Neural crest cell (in vitro differentiated cells): Measurements from ENCODE around the gene USP38. TPM values are rescaled to one million over a fixed set of nuclear protein-coding genes. Genes with fewer than 3 reads are reported as not detected.
"Not testable (repeated sequence)": the region's sequence is repeated elsewhere in the genome, so short reads cannot be mapped to it uniquely, and the experiment has no call there.

Experiments used
- DNase-seq: peaks from one replicate; pipeline ENCODE4 v3.0.0; 2021; ENCODE audit warnings: low read depth, mixed read lengths, low spot score
- H3K27ac Mint-ChIP-seq: one replicate; pipeline ENCODE4 v1.8.0; 2021; ENCODE audit warnings: mild to moderate bottlenecking, mixed read lengths; ENCODE audit not compliant: unreplicated experiment
- H3K27me3 Mint-ChIP-seq: 2 replicates; pipeline ENCODE4 v1.8.0; 2021; ENCODE audit warnings: low read depth, mild to moderate bottlenecking, mixed read lengths
- H3K36me3 Mint-ChIP-seq: 2 replicates; pipeline ENCODE4 v1.8.0; 2021; ENCODE audit warnings: low read depth, mild to moderate bottlenecking, mixed read lengths
- H3K4me1 Mint-ChIP-seq: 2 replicates; pipeline ENCODE4 v1.8.0; 2021; ENCODE audit warnings: mixed read lengths
- H3K4me3 Mint-ChIP-seq: one replicate; pipeline ENCODE4 v1.8.0; 2021; ENCODE audit warnings: mild to moderate bottlenecking, mixed read lengths
- H3K9me3 Mint-ChIP-seq: 2 replicates; pipeline ENCODE4 v1.8.0; 2021; ENCODE audit warnings: mixed read lengths
- total RNA-seq: library from RNA; stranded (reverse); gene quantifications from 2 replicates; pipeline ENCODE4 v1.2.1, GENCODE V29; 2021
- TF ChIP-seq, protein P1 (sequence below): fragments of 200-600 bp; sonication (generic); conservative IDR thresholded peaks from 2 replicates; pipeline ENCODE4 v1.5.0; 2021; ENCODE audit warnings: antibody characterized with exemption, mild to moderate bottlenecking

Gene USP38
- total RNA-seq, 1 donor from 2014 or later = 14.9 TPM

GRCh38 chr4:143254491-143255226, 69.9 kb downstream of the USP38 start:
- Mint-ChIP-seq H3K4me3 (no peak overlapping the region), H3K9me3 (no peaks in the 10 kb centered on the region), H3K4me1 (no peaks in the 10 kb centered on the region), H3K27ac (no peak overlapping the region), H3K36me3 (no peaks in the 10 kb centered on the region), H3K27me3 (no peaks in the 10 kb centered on the region)
- TF ChIP-seq, protein P1, sequence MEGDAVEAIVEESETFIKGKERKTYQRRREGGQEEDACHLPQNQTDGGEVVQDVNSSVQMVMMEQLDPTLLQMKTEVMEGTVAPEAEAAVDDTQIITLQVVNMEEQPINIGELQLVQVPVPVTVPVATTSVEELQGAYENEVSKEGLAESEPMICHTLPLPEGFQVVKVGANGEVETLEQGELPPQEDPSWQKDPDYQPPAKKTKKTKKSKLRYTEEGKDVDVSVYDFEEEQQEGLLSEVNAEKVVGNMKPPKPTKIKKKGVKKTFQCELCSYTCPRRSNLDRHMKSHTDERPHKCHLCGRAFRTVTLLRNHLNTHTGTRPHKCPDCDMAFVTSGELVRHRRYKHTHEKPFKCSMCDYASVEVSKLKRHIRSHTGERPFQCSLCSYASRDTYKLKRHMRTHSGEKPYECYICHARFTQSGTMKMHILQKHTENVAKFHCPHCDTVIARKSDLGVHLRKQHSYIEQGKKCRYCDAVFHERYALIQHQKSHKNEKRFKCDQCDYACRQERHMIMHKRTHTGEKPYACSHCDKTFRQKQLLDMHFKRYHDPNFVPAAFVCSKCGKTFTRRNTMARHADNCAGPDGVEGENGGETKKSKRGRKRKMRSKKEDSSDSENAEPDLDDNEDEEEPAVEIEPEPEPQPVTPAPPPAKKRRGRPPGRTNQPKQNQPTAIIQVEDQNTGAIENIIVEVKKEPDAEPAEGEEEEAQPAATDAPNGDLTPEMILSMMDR = peak; percentile 16
- DNase-seq = no peak

DNA sequence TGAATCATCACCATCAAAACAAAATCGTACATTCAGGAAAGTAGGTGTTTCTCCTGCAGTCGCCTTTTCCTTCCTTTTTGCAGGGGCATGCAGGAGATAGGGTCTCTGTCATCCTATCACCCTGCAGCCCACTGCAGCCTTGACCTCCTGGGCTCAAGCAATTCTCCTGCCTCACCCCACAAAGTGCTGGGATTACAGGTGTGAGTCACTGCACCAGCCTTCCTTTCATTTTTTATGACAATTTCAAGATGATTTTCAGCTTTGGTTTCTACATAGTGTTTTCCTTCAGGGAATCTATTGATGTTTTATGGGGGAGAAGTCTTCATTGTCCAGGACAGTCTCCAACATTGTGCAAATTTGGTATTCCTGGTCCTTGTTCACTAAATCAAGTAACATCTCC, 71.7 kb downstream of the USP38 start:
- no peak for DNase-seq
- H3K27me3 Mint-ChIP-seq = no peaks in the 10 kb centered on the region
- no peak overlapping the region for H3K4me3 Mint-ChIP-seq
- H3K27ac Mint-ChIP-seq = peak overlapping the region; percentile 27
- no peaks in the 10 kb centered on the region for H3K4me1 Mint-ChIP-seq
- no peaks in the 10 kb centered on the region for H3K9me3 Mint-ChIP-seq
- TF ChIP-seq, protein P1 = no peak
- no peaks in the 10 kb centered on the region for H3K36me3 Mint-ChIP-seq

DNA sequence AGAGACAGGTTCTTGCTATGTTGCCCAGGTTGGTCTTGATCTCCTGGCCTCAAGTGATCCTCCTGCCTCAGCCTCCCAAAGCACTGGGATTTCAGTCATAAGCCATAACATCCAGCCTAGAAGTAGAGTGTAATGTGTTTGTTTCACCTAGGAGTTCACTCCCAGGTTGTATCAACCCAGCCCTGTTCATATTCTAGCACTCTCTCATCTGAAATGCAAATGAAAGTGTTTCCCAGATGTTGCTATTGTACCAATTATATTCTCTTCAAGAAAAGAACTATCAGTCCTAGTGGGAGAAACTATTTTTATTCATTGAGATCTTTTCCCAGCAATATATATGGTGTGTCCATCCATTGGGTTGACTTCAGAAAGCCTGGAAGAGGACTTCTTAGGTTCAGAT, 72.6 kb downstream of the USP38 start:
- Mint-ChIP-seq H3K9me3 (no peaks in the 10 kb centered on the region), H3K27ac (no peak overlapping the region), H3K4me1 (no peaks in the 10 kb centered on the region), H3K36me3 (no peaks in the 10 kb centered on the region), H3K4me3 (no peak overlapping the region), H3K27me3 (no peaks in the 10 kb centered on the region)
- DNase-seq = no peak
- TF ChIP-seq, protein P1 = no peak

DNA sequence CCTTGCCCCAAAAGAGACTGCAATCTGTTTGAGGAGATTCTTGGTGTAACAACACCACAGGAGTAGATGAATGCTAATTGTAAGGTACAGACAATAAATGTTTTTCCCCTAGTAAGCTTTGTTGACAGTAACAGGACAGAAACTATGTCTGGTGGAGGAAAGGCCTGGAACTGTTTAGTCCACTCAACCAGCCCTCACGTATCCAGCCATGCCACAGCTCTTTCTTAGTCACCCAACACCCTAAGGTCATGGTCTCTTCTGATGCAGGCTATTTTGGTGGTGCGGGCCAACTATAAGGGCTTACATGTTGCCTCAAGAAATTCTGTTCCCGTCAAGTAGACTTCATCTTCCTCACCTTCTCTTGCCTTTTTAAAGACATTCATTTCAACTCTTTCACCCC, 76.0 kb downstream of the USP38 start:
- TF ChIP-seq, protein P1 = no peak
- no peaks in the 10 kb centered on the region for H3K4me1 Mint-ChIP-seq
- peaks cover 3% of the 10 kb centered on the region for H3K9me3 Mint-ChIP-seq
- no peak overlapping the region for H3K4me3 Mint-ChIP-seq
- no peaks in the 10 kb centered on the region for H3K36me3 Mint-ChIP-seq
- no peaks in the 10 kb centered on the region for H3K27me3 Mint-ChIP-seq
- H3K27ac Mint-ChIP-seq = no peak overlapping the region
- DNase-seq = no peak

- Mint-ChIP-seq H3K36me3 (peaks cover 9% of the 10 kb centered on the region), H3K4me1 (no peaks in the 10 kb centered on the region), H3K27me3 (no peaks in the 10 kb centered on the region), H3K27ac (no peak overlapping the region), H3K9me3 (peaks cover 10% of the 10 kb centered on the region), H3K4me3 (no peak overlapping the region)
- TF ChIP-seq, protein P1 = no peak
- DNase-seq = no peak
Measured at GRCh38 chr4:143262838-143263237, 78.1 kb downstream of the USP38 start.

- H3K9me3 Mint-ChIP-seq, DNase-seq, H3K4me3 Mint-ChIP-seq, H3K27me3 Mint-ChIP-seq, H3K27ac Mint-ChIP-seq, H3K36me3 Mint-ChIP-seq, H3K4me1 Mint-ChIP-seq: not testable (repeated sequence)
Measured at GRCh38 chr4:143267690-143268089, 83.0 kb downstream of the USP38 start.
